NCI-H2171 (cell line): Measurements from ENCODE around the gene PSAP.
A peak's percentile ranks its signal among the peaks of the same experiment; 100 is the strongest.
"Not testable (repeated sequence)": the region's sequence is repeated elsewhere in the genome, so short reads cannot be mapped to it uniquely, and the experiment has no call there.

Experiments
- DNase-seq: peaks from one replicate; lab custom pipeline; 2025; lab: John Stamatoyannopoulos, UW

Gene PSAP

DNA sequence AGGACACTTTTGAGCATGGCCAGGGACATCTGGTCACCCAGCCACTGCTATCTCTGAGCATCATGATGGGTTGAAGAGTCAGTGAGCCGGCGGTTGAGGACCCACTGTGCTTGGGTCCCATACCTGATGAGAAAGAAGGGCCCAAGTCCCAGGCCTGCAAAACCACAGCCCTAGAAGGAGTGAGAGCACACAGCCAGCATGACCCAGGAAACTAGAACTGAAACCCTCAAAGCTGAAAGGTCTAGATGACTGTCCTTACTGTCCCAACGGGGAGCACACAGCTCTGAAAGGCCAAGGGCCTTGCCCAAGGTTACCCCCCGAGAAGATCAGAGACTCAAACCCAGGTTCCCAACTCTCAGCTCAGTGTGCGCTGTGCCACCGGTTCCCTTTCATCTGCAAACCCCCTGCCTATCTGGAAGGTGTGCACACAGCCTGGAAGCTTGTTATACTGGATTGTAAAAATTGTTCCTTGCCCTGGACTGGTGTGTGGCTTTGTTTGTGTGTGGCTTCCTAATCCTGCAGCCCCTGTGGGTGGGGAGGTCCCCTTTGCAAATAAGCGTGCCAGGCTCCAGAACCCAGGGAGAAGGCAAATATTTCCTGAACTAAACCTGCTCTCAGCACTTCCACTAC lies 22.6 kb upstream of the PSAP start:
- DNase-seq, result no peak

DNA sequence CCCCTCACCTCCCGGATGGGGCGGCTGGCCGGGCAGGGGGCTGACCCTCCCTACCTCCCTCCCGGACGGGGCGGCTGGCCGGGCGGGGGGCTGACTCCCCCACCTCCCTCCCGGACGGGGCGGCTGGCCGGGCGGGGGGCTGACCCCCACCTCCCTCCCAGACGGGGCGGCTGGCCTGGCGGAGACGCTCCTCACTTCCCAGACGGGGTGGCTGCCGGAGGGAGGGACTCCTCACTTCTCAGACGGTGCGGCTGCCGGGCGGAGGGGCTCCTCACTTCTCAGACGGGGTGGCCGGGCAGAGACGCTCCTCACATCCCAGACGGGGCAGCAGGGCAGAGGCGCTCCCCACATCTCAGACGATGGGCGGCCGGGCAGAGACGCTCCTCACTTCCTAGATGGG lies 18.6 kb upstream of the PSAP start:
- not testable (repeated sequence) for DNase-seq

DNA sequence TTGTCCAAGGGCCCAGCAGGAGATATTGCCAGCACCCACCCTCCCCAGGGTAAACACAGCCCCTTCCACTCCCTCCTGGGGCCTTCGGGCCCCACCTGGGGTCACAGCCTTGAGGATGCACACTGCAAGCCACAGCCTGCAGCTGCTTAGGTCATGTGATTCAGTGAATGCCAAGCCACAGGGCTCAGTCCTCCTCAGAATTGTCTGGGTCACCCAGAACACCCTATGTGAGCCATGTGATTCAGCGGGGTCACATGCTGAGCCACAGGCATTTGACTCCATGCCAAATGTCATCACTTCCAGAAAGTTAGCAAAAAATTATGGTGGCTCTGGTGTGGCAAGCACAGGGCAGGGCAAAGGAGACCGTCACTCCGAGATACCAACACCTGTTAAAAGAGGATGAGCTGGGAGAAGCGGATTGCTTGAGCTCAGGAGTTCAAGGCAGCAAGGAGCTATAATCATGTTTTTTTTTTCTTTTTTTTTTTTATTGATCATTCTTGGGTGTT lies 17.2 kb upstream of the PSAP start:
- no peak for DNase-seq

DNA sequence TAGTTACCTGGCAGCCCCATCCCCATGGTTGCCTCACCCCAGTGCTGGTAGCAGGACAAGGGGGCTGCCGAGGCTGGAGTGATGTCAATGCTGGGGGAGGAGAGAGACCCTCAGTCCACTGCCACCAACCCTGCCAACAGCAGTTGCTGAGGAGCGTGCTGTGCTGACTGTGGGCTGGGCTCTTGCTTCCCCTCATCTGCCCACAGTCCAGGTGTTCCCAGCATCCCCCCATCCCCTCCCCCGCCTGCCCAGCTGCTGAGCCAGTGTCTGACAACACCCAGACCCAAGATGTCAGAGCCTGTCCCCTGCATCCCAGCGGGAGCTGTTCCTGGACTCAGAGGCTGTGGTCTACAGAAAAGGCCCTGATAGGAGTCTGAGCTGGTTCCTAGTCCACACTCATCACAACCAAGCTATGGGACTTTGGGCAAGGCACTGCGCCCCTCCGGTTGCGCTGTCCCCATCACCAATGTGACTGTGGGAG lies 14.6 kb upstream of the PSAP start:
- DNase-seq, result no peak

DNA sequence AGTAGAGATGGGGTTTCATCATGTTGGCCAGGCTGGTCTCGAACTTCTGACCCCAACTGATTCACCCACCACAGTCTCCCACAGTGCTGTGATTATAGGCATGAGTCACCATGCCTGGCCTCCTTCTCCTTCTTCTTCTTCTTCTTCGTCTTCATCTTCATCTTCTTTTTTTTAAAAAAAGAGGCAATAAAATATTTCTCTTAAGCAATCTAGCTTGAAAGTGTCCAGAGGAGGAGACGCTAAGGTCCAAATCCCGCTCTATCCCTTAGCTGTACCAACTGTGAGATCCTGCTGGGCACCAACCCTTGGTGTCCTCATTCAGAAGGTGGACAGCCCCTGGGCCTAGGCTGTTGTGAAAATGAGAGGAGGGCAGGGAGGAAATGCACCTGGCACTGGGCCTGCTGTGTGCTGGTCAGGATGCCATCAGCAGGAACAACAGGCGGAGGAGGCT lies 13.9 kb upstream of the PSAP start:
- no peak for DNase-seq

DNA sequence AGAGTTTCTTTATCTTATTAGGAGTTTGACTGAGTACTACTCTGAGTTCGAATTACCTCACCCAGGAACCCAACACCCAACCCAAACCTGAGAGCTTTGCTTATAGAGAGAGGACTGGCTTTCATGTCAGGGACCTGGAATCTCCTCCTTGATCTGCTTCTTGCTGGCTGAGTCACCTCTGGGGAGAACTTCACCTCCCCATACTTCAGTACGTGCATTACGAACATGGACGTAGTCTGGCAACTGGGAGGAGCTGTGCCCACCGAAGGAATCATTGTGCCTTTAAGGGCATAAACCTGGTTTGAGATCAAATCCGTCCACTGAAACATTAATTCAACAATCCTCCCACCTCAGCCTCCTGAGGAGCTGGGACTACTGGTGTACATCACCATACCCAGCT lies 12.2 kb upstream of the PSAP start:
- DNase-seq, result no peak

DNA sequence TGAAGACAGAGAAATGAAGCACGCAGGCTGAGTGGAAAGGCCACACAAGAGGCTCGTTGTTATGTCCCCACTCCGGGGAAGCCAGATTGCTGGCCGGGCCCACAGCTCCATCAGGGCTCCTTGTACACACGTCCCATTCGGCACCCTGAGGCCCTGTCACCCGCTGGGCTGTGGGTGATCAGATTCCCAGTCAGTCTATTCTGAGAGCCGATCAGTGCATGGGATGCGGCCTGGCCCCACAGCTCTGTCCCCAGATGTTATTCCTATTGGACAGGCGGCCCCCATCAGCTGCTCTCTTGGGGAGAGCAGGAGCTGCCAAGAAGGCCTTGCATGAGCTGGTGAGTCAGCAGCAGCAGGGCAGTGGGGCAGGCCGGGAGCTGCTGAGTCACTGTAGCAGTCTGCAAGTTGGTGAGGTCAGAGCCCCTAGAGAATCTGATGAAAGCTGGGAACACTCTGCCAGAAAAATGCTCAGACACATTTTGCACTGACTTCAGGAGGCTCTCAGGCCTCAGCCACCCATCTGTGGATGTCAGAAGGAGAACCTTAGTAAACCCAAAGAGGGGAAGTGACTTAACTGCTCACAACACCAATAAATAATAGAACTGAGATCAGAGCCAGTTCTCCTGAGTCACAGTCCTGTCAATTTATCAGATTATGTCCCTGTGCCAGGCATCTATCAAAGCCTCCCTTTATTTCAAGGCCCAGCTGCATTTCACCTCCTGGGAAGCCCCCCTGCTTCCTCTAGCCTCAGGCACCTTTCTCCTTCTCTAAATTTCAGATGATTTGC lies 9.4 kb upstream of the PSAP start:
- DNase-seq, result peak; percentile 75

DNA sequence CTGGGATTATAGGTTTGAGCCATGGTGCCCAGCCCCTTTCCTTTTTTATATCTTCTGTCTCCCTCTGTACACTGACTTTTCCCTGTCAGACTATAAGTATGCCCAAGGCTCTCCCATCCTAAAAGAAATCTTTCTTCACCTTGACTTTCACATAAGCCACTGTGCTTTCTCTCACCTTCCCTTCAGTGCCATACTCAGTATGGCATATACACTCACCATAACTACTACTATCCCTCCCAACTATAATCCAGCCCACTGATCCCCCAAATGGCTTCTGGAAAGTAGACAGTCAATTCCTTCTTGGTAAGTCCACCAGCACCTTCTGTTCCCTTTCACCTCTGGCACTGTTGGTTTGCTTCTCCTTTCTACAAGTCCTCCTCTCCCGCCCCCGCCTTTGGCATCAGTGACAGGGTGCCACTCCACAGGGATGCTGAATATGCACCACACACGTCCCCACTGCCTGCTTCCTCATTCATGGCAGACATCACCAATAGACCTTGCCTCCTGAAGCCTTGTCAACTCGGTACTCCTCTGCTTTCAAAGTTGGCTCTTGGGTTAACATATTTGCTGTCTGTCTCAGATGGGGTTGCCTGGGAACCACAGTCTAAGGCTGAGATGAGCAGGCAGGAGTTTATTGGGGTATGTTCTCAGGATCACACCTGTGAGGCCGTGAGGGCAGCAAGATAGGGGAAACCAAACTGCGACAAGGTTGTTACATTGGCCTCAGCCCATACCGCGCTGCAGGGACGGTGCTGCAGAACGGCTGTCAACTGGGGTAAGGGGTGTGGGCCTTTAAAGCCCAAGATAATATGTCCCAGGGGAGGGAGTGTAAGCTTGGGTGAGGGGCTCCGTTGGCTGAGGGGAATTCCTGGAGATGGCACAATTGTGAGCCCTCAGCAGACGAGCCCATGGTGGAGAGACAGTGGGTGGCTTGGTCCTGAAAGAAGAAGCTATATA lies 7.2 kb upstream of the PSAP start:
- no peak for DNase-seq

DNA sequence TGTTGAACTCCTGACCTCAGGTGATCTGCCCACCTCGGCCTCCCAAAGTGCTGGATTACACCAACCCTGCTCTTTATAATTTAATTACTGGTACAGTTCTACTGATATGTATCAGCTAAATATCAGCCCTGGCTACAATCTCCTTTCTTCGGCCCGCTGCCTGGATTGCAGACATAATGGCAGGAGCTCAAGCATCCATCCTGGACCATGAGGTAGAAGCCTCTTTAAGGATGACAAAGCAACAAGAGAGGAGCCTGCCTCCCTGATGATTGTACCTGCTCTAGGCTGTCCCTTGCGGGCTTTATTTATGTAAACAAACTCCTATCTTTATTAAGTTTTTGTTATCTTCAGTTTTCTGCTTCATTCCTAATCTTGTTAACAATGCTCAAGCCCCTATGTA lies 5.6 kb upstream of the PSAP start:
- DNase-seq, result no peak

DNA sequence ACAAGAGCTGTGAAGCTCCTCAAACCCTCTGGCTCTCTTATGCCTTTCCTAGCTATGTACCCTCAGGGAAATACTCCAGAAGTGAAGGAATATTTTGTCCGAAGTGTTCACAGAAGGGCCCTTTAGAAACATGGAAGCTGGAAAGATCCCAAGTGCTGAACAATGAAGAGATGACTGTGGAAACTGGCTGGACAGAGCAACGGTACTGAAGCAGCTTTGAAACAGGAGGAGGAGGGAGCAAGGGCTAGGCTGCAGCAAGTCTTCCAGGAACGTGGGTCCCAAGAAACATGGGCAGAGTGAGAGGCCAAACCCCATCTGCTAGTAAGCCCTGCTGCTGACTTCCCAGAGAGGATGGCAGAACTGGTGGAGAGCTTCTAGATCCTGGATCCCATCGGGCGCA lies 3.0 kb upstream of the PSAP start:
- DNase-seq, result no peak

DNA sequence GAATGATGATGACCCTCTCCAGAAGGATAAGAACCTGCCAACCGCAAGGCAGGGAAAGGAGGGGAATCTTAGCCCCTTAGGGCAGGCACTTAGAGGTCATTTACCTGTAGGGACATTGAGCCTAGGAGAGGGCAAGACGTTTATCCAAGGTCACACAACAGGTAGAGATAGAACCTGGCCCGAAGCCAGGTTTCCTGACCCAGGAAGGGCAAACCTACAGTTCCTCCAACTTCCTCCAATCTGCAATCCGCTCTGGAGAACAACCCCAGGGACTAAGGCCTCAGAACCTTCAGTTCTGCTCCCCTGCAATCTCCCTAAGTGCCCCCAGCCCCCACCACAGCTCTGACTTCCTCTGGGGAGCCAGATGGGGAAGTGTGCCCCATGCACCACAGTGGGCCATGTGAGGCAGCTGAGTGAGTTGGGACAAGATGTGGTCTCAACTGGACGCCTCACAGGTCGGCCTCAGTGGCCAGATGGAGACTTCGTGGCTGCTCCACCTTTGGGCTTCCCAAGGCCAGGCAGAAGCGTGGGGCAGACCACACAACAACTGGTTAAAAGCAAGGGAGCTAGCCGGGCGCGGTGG lies 1.4 kb upstream of the PSAP start:
- DNase-seq, result no peak

DNA sequence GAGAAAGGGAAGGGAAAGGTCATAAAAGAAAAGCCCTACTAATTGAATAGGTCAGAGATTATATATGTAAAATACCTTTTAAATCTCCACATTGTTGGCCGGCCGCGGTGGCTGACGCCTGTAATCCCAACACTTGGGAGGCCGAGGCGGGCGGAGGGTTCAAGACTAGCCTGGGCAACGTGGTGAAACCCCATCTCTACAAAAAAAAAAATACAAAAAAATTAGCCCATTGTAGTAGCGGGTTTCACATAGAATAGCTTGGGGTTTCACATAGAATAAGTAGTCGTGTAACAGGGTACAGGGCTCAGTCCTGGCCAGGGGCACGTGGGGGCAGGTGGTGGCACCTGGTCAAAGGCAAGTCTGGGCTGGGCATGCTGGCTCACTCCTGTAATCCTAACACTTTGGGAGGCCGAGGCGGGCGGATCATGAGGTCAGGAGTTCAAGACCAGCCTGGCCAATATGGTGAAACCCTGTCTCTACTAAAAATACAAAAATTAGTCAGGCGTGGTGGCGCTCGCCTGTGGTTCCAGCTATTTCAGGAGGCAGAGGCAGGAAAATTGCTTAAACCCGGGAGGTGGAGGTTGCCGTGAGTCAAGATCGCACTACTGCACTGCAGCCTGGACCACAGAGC lies 529 bp upstream of the PSAP start:
- not testable (repeated sequence) for DNase-seq

DNA sequence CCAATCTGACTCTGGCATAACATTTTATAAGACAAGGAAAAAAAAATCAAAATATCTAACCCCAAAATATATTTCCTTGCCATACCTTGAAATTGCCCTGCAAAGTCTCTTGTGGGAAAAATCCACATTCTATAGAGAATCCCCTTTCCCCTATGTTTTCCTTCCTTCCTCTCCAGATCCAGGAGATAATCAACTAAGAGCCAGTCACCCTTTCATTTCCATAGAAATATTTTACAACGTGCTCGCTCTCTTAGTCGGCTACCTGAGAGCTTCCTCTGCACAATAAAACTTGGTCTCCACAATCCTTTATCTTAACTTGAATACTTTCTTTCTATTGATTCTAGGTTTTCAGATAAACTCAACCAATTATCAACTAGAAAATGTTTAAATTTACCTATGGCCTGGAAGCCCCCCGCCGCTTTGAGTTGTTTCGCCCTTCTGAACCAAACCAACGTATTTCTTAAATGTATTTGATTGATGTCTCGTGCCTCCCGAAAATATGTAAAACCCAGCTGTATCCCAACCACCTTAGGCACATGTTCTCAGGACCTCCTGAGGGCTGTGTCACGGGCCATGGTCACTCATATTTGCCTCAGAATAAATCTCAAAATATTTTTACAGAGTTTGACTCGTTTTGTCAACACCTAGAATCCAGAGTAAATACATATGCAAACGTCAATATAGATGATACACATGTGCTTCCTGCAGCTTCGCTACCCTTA lies 869 bp downstream of the PSAP start:
- DNase-seq, result no peak

DNA sequence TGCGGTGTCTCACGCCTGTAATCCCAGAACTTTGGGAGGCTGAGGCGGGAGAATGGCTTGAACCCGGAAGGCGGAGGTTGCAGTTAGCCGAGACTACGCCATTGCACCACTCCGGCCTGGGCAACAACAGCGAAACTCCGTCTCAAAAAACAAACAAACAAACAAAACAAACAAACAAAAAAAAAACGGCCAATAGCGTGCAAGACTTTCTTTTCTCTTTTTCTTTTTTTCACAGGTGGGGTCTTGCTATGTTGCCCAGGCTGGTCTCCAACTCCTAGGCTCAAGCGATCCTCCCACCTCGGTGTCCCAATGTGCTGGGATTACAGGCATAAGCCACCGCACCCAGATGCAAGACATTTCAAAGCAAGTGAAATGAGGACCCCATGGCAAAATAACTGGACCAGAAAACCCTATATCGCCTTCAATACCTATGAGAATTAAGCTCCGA lies 1.6 kb downstream of the PSAP start:
- DNase-seq, result no peak

DNA sequence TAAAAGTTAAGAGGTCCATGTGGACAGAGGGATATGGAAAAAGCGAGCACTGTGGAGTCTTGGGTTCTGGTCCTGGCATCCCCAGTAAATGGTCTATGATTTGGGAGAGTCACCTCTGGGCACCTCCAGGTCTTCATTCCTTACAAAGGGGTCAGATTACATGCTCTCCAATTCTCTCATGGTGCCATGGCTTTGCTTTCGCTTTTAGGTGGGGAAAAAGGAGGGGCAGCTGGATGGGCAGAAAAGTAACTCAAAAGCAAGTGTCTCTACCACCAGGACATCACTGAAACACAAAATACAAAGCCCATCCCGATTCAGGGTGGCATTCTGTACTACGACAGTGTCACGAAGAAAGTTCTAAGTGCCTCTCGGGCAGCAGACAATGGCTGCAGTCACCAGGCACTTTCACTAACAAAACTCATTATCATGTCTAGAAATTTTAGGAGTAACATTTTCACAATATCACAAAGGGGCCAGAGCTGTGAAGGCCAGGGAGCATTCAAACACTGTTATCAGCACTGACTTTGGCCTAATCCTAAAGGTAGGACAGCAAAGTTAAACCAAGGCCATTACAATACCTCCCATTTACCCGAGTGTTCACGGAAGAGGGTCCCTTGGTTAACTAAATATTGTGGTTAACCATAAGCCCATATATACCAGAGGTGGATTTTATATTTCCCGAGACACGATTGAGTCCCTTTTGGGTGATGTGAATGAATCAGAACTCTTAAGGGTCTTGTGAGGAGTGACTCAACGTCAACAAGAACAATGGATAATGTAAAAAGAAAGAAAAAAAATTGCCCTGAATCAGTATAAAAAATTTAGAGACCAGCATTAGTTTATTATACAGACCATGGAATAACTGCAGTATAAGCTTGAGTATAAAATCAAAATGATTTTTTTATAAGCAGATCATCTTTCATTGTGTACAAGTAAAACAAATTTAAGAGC lies 2.5 kb downstream of the PSAP start:
- DNase-seq, result no peak

DNA sequence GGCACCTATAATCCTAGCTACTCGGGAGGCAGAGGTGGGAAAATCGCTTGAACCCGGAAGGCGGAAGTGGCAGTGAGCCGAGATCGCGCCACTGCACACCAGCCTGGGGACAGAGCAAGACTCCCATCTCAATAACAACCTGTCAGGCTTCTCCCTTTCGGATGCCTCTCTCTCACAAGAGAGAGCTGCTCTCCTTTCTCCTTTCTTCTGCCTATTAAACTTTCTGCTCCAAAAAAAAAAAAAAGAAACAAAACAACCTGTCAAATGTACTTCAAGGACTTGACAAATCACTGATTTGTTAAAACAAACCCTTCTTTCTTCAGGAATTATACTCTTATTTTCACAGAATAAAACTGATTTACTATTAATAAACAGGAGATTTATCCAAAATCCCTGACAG lies 3.6 kb downstream of the PSAP start:
- DNase-seq, result no peak

DNA sequence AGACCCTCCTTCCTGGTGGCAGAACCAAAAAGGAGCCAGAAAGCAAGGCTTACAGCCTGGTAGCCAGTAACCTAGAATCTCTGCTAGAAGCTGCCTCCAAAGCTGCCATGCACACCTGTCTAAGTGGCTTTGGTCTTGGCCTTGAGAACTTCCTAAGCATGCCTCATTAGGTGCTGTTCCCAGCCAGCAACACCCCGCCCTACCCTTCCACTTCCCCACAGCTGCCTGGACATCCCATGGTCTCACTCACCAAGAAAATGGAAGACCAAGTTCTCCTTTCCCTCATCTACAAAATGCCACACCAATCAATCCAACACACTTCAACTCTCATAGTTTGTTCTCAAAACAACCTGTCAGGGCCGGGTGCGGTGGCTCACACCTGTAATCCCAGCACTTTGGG lies 4.2 kb downstream of the PSAP start:
- no peak for DNase-seq

DNA sequence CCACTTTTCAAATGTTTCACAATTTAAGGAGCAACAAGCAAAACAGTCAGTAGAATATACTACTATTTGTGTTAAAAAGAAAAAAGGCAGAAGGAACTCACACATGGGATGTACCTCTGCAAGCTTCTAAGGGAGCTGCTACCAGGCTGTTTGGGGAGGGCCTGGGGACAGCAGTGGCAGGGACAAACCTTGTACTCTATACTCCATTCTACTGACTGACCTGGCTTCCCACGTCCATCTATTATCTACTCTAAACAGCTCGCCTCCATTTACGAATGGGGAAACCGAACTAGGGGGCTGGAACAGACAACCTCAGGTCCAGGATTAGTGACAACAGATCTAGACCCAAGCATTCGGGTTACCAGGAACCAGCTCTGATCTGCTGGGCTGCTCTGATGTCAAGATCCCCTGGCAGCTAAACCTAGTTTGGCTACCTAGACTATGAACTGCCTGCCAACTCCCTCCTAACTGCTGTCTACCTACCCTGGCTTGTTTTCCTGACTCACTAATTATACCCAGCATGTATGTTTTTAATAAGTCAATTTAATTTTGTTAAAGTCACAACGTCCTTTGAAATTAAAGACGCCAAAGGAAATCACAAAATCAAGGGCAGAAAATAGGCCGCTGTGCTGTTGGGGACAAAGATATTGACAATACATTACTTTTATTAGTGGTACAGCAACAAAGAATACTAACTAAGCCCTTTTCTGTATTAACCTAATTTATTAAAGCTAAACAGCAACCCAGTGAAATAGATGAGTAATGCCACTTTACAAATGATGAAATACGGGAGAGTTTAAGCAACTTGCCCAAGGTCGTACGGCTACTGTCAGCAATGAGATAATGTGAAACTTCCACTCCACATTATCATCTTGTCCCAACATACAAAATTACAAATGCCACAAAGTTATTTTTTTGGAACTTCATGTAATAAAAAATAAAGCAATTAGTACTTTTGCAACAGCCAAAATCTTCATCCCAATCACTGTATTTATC lies 5.3 kb downstream of the PSAP start:
- DNase-seq, result no peak
